A549 (cell line): ENCODE measurements around the gene CMIP.

ENCODE experiments used
- EP300 ChIP-seq, 2 experiments: fragments of >200 bp; sonication (Bioruptor Twin); formaldehyde crosslinking; IDR thresholded peaks; 2 replicates in 1 of 2; 3 replicates in 1 of 2; pipeline ENCODE4 v1.6.1; 2016 to 2017
- ESRRA ChIP-seq: fragments of 150-350 bp; IDR thresholded peaks from 2 replicates; pipeline ENCODE4 v1.6.1; 2014; ENCODE audit warnings: mild to moderate bottlenecking, low read length, borderline replicate concordance
- HDAC2 ChIP-seq: fragments of 200-600 bp; sonication (generic); IDR thresholded peaks from 2 replicates; pipeline ENCODE4 v1.6.1; 2016
- JUN ChIP-seq, 2 experiments: fragments of >200 bp; sonication (Bioruptor Twin); formaldehyde crosslinking; IDR thresholded peaks; 2 replicates in 1 of 2; 3 replicates in 1 of 2; pipeline ENCODE4 v1.6.1; 2016 to 2017
- KDM5A ChIP-seq: fragments of 200-600 bp; sonication (generic); IDR thresholded peaks from 2 replicates; pipeline ENCODE4 v1.6.1; 2016; ENCODE audit warnings: antibody characterized with exemption, mild to moderate bottlenecking
- POLR2A ChIP-seq: IDR thresholded peaks from 2 replicates; pipeline ENCODE4 v1.6.1; 2012; ENCODE audit warnings: mild to moderate bottlenecking, low read length
- POLR2AphosphoS2 ChIP-seq: conservative IDR thresholded peaks from 2 replicates; pipeline ENCODE4 v1.6.1; 2012; ENCODE audit warnings: low read length, improper control_type of control experiment, inconsistent platforms
- TF ChIP-seq, protein P1 (sequence below): fragments of 200-600 bp; sonication (generic); IDR thresholded peaks from 2 replicates; pipeline ENCODE4 v1.6.1; 2016; ENCODE audit warnings: antibody characterized with exemption, mild to moderate bottlenecking, moderate library complexity
- TF ChIP-seq, protein P2 (sequence below): fragments of >200 bp; sonication (Bioruptor Twin); formaldehyde crosslinking; IDR thresholded peaks from 3 replicates; pipeline ENCODE4 v1.5.1; 2016
- TF ChIP-seq, protein P3 (sequence below): IDR thresholded peaks from 2 replicates; pipeline ENCODE4 v1.6.1; 2012

DNA sequence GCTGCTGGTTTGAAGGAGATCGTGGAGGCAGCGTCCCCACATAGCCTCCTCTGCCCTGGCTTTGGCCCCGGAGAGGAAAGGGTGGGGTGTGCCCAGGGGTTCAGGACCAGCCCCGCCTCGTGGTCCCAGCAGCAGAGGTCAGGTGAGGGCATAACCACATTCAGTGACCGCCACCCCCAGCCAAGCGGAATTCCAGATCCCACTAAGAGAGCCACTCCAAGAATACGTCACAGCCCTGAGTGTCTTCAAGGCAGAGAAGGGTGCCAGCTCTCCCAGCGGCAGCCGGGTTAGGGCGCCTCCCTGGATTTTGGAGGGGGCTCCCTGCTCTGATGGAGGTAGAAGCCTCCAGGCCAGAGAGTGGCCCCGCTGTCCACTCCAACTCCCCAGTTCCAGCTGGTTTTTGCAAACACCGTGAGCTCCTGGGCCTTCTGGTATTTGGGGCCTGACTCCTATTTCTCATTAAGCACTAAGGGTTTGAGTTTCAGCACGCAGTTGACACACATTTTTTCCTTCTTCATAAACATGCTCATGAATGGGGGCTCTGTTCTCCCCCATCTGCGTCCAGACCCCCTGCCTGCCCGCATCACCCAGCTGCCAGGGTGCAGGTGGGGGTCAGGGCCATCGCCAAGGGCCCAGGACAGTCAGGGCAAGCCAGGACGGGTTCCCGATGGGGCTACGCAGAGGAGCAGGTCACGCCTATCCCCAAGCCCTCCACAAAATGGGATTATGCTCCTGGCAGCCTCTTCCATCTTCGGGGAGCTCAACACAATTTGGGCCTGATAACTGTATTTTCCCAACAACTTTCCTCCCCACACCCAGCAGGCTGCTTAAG lies 236.1 kb downstream of the CMIP start:
- TF ChIP-seq, protein P1, sequence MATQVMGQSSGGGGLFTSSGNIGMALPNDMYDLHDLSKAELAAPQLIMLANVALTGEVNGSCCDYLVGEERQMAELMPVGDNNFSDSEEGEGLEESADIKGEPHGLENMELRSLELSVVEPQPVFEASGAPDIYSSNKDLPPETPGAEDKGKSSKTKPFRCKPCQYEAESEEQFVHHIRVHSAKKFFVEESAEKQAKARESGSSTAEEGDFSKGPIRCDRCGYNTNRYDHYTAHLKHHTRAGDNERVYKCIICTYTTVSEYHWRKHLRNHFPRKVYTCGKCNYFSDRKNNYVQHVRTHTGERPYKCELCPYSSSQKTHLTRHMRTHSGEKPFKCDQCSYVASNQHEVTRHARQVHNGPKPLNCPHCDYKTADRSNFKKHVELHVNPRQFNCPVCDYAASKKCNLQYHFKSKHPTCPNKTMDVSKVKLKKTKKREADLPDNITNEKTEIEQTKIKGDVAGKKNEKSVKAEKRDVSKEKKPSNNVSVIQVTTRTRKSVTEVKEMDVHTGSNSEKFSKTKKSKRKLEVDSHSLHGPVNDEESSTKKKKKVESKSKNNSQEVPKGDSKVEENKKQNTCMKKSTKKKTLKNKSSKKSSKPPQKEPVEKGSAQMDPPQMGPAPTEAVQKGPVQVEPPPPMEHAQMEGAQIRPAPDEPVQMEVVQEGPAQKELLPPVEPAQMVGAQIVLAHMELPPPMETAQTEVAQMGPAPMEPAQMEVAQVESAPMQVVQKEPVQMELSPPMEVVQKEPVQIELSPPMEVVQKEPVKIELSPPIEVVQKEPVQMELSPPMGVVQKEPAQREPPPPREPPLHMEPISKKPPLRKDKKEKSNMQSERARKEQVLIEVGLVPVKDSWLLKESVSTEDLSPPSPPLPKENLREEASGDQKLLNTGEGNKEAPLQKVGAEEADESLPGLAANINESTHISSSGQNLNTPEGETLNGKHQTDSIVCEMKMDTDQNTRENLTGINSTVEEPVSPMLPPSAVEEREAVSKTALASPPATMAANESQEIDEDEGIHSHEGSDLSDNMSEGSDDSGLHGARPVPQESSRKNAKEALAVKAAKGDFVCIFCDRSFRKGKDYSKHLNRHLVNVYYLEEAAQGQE: no peak
- TF ChIP-seq, protein P2, sequence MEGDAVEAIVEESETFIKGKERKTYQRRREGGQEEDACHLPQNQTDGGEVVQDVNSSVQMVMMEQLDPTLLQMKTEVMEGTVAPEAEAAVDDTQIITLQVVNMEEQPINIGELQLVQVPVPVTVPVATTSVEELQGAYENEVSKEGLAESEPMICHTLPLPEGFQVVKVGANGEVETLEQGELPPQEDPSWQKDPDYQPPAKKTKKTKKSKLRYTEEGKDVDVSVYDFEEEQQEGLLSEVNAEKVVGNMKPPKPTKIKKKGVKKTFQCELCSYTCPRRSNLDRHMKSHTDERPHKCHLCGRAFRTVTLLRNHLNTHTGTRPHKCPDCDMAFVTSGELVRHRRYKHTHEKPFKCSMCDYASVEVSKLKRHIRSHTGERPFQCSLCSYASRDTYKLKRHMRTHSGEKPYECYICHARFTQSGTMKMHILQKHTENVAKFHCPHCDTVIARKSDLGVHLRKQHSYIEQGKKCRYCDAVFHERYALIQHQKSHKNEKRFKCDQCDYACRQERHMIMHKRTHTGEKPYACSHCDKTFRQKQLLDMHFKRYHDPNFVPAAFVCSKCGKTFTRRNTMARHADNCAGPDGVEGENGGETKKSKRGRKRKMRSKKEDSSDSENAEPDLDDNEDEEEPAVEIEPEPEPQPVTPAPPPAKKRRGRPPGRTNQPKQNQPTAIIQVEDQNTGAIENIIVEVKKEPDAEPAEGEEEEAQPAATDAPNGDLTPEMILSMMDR: no peak
- TF ChIP-seq POLR2AphosphoS2 (no peak), POLR2A (no peak), HDAC2 (no peak), ESRRA (no peak), JUN (IDR thresholded peaks at IDR 0.05) (no peak), KDM5A (no peak), EP300 (IDR thresholded peaks at IDR 0.05) (no peak)
- TF ChIP-seq, protein P3, sequence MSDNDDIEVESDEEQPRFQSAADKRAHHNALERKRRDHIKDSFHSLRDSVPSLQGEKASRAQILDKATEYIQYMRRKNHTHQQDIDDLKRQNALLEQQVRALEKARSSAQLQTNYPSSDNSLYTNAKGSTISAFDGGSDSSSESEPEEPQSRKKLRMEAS: no peak
